GM19372 (cell line): Measurements from ENCODE around the gene DIAPH3.

Source experiments
- ATAC-seq: cut with Tn5 transposase; IDR thresholded peaks from one replicate; pipeline ENCODE4 v1.9.1; 2021; ENCODE audit warnings: mild to moderate bottlenecking, low read depth, moderate library complexity; ENCODE audit not compliant: unreplicated experiment

The DIAPH3 gene

GRCh38 chr13:59963827-59964226 lies 199.9 kb downstream of the DIAPH3 start:
- no peak for ATAC-seq

GRCh38 chr13:59963383-59963782 lies 200.3 kb downstream of the DIAPH3 start:
- ATAC-seq, result no peak

GRCh38 chr13:59962343-59962742 lies 201.4 kb downstream of the DIAPH3 start:
- no peak for ATAC-seq

GRCh38 chr13:59960683-59961082 lies 203.0 kb downstream of the DIAPH3 start:
- no peak for ATAC-seq

- ATAC-seq, result no peak
Measured at GRCh38 chr13:59957438-59957837, 206.3 kb downstream of the DIAPH3 start.

GRCh38 chr13:59954601-59955000 lies 209.1 kb downstream of the DIAPH3 start:
- no peak for ATAC-seq

- ATAC-seq, result no peak
Measured at GRCh38 chr13:59951011-59951410, 212.7 kb downstream of the DIAPH3 start.

GRCh38 chr13:59950266-59950665 lies 213.5 kb downstream of the DIAPH3 start:
- no peak for ATAC-seq

GRCh38 chr13:59948686-59949085 lies 215.0 kb downstream of the DIAPH3 start:
- ATAC-seq, result no peak

- no peak for ATAC-seq
Measured at GRCh38 chr13:59946944-59947343, 216.8 kb downstream of the DIAPH3 start.

GRCh38 chr13:59931621-59932020 lies 232.1 kb downstream of the DIAPH3 start:
- ATAC-seq, result no peak

GRCh38 chr13:59924256-59924655 lies 239.5 kb downstream of the DIAPH3 start:
- no peak for ATAC-seq

- ATAC-seq, result no peak
Measured at GRCh38 chr13:59915252-59915651, 248.5 kb downstream of the DIAPH3 start.

GRCh38 chr13:59914556-59914955 lies 249.2 kb downstream of the DIAPH3 start:
- ATAC-seq, result no peak

- ATAC-seq, result no peak
Measured at GRCh38 chr13:59906413-59907049, 257.2 kb downstream of the DIAPH3 start.

- ATAC-seq, result no peak
Measured at GRCh38 chr13:59901191-59901590, 262.5 kb downstream of the DIAPH3 start.

- no peak for ATAC-seq
Measured at GRCh38 chr13:59898066-59898465, 265.7 kb downstream of the DIAPH3 start.

GRCh38 chr13:59893266-59893665 lies 270.5 kb downstream of the DIAPH3 start:
- no peak for ATAC-seq

- ATAC-seq, result no peak
Measured at GRCh38 chr13:59891053-59891452, 272.7 kb downstream of the DIAPH3 start.

- no peak for ATAC-seq
Measured at GRCh38 chr13:59890054-59890453, 273.7 kb downstream of the DIAPH3 start.

- no peak for ATAC-seq
Measured at GRCh38 chr13:59888408-59888807, 275.3 kb downstream of the DIAPH3 start.

GRCh38 chr13:59885076-59885475 lies 278.7 kb downstream of the DIAPH3 start:
- ATAC-seq, result no peak

- no peak for ATAC-seq
Measured at GRCh38 chr13:59883885-59884284, 279.8 kb downstream of the DIAPH3 start.
